Colonic mucosa (tissue), 4 donors: Measurements from ENCODE around the gene SPATA31C1. TPM values are rescaled to one million over a fixed set of nuclear protein-coding genes. Genes with fewer than 3 reads are reported as not detected.

Experiments used
- DNase-seq: peaks from one replicate; pipeline ENCODE4 v3.0.0-alpha.2; 2020
- H3K27ac ChIP-seq: fragments of 200-600 bp; one replicate; pipeline ENCODE4 v1.8.0; 2021
- H3K27me3 ChIP-seq: fragments of 200-600 bp; one replicate; pipeline ENCODE4 v1.8.0; 2021
- H3K36me3 ChIP-seq: fragments of 200-600 bp; one replicate; pipeline ENCODE4 v1.8.0; 2021
- H3K4me1 ChIP-seq: fragments of 200-600 bp; one replicate; pipeline ENCODE4 v1.8.0; 2021; ENCODE audit warnings: mild to moderate bottlenecking
- H3K4me3 ChIP-seq: fragments of 200-600 bp; one replicate; pipeline ENCODE4 v1.8.0; 2021
- H3K9ac ChIP-seq, 2 donors: one replicate each; pipeline ENCODE4 v1.7.0; 2013; ENCODE audit warnings: control low read depth in 2 of 2, low read depth in 2 of 2, low read length in 2 of 2
- H3K9me3 ChIP-seq: fragments of 200-600 bp; one replicate; pipeline ENCODE4 v1.8.0; 2021
- CTCF ChIP-seq: fragments of 200-600 bp; IDR thresholded peaks from one replicate; pipeline ENCODE4 v1.8.0; 2022; ENCODE audit warnings: antibody characterized with exemption, mild to moderate bottlenecking
- intact Hi-C: fragments of 100-400 bp; cut with DNase I; formaldehyde crosslinking; loops from one replicate; pipeline ENCODE4 v1.14.1; 2022
- total RNA-seq, 2 donors: library from RNA; stranded (reverse); fragmentation: NEBNext Ultra II Directional in 1 of 2; extraction: Animal tissue kit (Norgen Biotek cat#: 25700) in 1 of 2; gene quantifications; one replicate each; pipeline ENCODE4 v1.2.1, GENCODE V29; 2021
- donor health status: healthy.
- donor health status: DM: no; HTN: no; CAD: no.
- donor health status: DM: no; HTN: no; CAD: no.

SPATA31C1 gene
- total RNA-seq, 2 donors from 2014 or later, result not detected

- H3K27me3 ChIP-seq, result no peaks in the 10 kb centered on the region
- H3K9me3 ChIP-seq, result no peaks in the 10 kb centered on the region
- no peak for TF ChIP-seq CTCF
- no peaks in the 10 kb centered on the region for H3K36me3 ChIP-seq
- no peak overlapping the region for H3K4me3 ChIP-seq
- peaks cover 2% of the 10 kb centered on the region for H3K4me1 ChIP-seq
- peak; percentile 48 for DNase-seq
- intact Hi-C loops, result no loop called here
- H3K9ac ChIP-seq, result no peak overlapping the region
- peak overlapping the region; percentile 47 for H3K27ac ChIP-seq
Observed at GRCh38 chr9:87873607-87874303, 44.0 kb upstream of the SPATA31C1 start.

- peak overlapping the region; percentile 47 for H3K27ac ChIP-seq
- no peak overlapping the region for H3K4me3 ChIP-seq
- H3K27me3 ChIP-seq, result no peaks in the 10 kb centered on the region
- H3K9ac ChIP-seq, result no peak overlapping the region
- H3K9me3 ChIP-seq, result no peaks in the 10 kb centered on the region
- no peak for TF ChIP-seq CTCF
- H3K4me1 ChIP-seq, result peaks cover 7% of the 10 kb centered on the region
- H3K36me3 ChIP-seq, result no peaks in the 10 kb centered on the region
- intact Hi-C loops, result no loop called here
- peak; percentile 17 for DNase-seq
Observed at GRCh38 chr9:87874304-87874623, 43.5 kb upstream of the SPATA31C1 start.

GRCh38 chr9:87875060-87875459, 42.7 kb upstream of the SPATA31C1 start:
- Histone ChIP-seq H3K4me3 (no peak overlapping the region), H3K27ac (no peak overlapping the region), H3K27me3 (no peaks in the 10 kb centered on the region), H3K9me3 (no peaks in the 10 kb centered on the region), H3K36me3 (no peaks in the 10 kb centered on the region), H3K4me1 (peaks cover 7% of the 10 kb centered on the region), H3K9ac (no peak overlapping the region)
- DNase-seq, result no peak
- TF ChIP-seq CTCF, result no peak
- intact Hi-C loops, result no loop called here

- Histone ChIP-seq H3K9me3 (no peaks in the 10 kb centered on the region), H3K27ac (no peak overlapping the region), H3K9ac (peak overlapping the region in 1 of 2 donors; percentile 4), H3K4me3 (no peak overlapping the region), H3K4me1 (peaks cover 7% of the 10 kb centered on the region), H3K36me3 (no peaks in the 10 kb centered on the region), H3K27me3 (no peaks in the 10 kb centered on the region)
- intact Hi-C loops, result no loop called here
- peak; percentile 16 for DNase-seq
- no peak for TF ChIP-seq CTCF
Observed at GRCh38 chr9:87875831-87876545, 41.8 kb upstream of the SPATA31C1 start.

GRCh38 chr9:87876708-87877107, 41.1 kb upstream of the SPATA31C1 start:
- H3K4me3 ChIP-seq, result no peak overlapping the region
- intact Hi-C loops, result no loop called here
- DNase-seq, result no peak

More at GRCh38 chr9:87876708-87877107, 41.1 kb upstream of the SPATA31C1 start:
- no peaks in the 10 kb centered on the region for H3K36me3 ChIP-seq
- no peaks in the 10 kb centered on the region for H3K9me3 ChIP-seq
- peaks cover 7% of the 10 kb centered on the region for H3K4me1 ChIP-seq
- no peaks in the 10 kb centered on the region for H3K27me3 ChIP-seq
- TF ChIP-seq CTCF, result no peak
- H3K9ac ChIP-seq, result no peak overlapping the region
- no peak overlapping the region for H3K27ac ChIP-seq
